OCI-LY7 (cell line): Measurements from ENCODE around the gene ZNF778. TPM values are rescaled to one million over a fixed set of nuclear protein-coding genes. Genes with fewer than 3 reads are reported as not detected.

Experiments
- BruUV-seq: library from RNA; stranded (reverse); fragments of 400-500 nt; replicated peaks from 2 replicates; lab custom pipeline; 2021; lab: Mats Ljungman, UMichigan
- CTCF ChIA-PET: fragments of 300-600 bp; sonication (Branson Sonifier 250); formaldehyde crosslinking; loops from one replicate; lab custom pipeline; 2022; ENCODE audit warnings: antibody characterized with exemption; ENCODE audit not compliant: unreplicated experiment; lab: Charles Lee
- POLR2A ChIA-PET: fragments of 300-600 bp; sonication (Branson Sonifier 250); formaldehyde crosslinking; loops from one replicate; lab custom pipeline; 2022; ENCODE audit warnings: antibody characterized with exemption; lab: Charles Lee
- DNase-seq: peaks from one replicate; pipeline ENCODE4 v3.0.0-alpha.2; 2015; ENCODE audit warnings: low spot score
- H2AFZ ChIP-seq: fragments of 200-600 bp; sonication (generic), shearing (Covaris generic); 2 replicates; pipeline ENCODE4 v1.6.1; 2014; ENCODE audit warnings: mild to moderate bottlenecking, antibody characterized with exemption, low read length, moderate library complexity
- H3K27ac ChIP-seq: fragments of 200-600 bp; sonication (generic); 2 replicates; pipeline ENCODE4 v1.5.1; 2014; ENCODE audit warnings: mixed run types, low read depth, mild to moderate bottlenecking, moderate library complexity, low read length, inconsistent platforms; ENCODE audit not compliant: poor library complexity, severe bottlenecking
- H3K36me3 ChIP-seq: fragments of 200-600 bp; sonication (generic); 2 replicates; pipeline ENCODE4 v1.6.1; 2014; ENCODE audit warnings: mild to moderate bottlenecking, antibody characterized with exemption, low read length, moderate library complexity, mixed read lengths; ENCODE audit not compliant: insufficient read depth
- H3K4me1 ChIP-seq: fragments of 200-600 bp; sonication (generic); 2 replicates; pipeline ENCODE4 v1.5.1; 2014; ENCODE audit warnings: mild to moderate bottlenecking, low read length; ENCODE audit not compliant: insufficient read depth, poor library complexity, severe bottlenecking
- H3K4me2 ChIP-seq: fragments of 200-600 bp; sonication (generic); 2 replicates; pipeline ENCODE4 v1.6.1; 2014; ENCODE audit warnings: mild to moderate bottlenecking, low read length
- H3K4me3 ChIP-seq: fragments of 200-600 bp; sonication (generic); 2 replicates; pipeline ENCODE4 v1.5.1; 2014; ENCODE audit warnings: mild to moderate bottlenecking, low read depth, low read length; ENCODE audit not compliant: poor library complexity, severe bottlenecking
- H3K79me2 ChIP-seq: fragments of 200-600 bp; sonication (generic); 2 replicates; pipeline ENCODE4 v1.6.1; 2016; ENCODE audit warnings: low read depth, mild to moderate bottlenecking, low read length, moderate library complexity, mixed read lengths; ENCODE audit not compliant: insufficient read depth
- H3K9me2 ChIP-seq: fragments of 200-600 bp; sonication (generic); 2 replicates; pipeline ENCODE4 v1.6.1; 2016; ENCODE audit warnings: mild to moderate bottlenecking, low read length, mixed read lengths; ENCODE audit not compliant: insufficient read depth
- H3K9me3 ChIP-seq: fragments of 200-600 bp; sonication (generic); 2 replicates; pipeline ENCODE4 v1.6.1; 2014; ENCODE audit warnings: mild to moderate bottlenecking, mixed run types, low read length, mixed read lengths
- H4K20me1 ChIP-seq: fragments of 200-600 bp; sonication (generic); 2 replicates; pipeline ENCODE4 v1.6.1; 2014; ENCODE audit warnings: mild to moderate bottlenecking, antibody characterized with exemption, low read length, moderate library complexity, mixed read lengths; ENCODE audit not compliant: insufficient read depth
- EZH2phosphoT487 ChIP-seq: fragments of 200-600 bp; sonication (generic); IDR thresholded peaks from 2 replicates; pipeline ENCODE4 v1.6.1; 2018; ENCODE audit warnings: low read depth, borderline replicate concordance, mild to moderate bottlenecking, mixed run types, antibody characterized with exemption, low read length, moderate library complexity, mixed read lengths
- intact Hi-C: fragments of 100-400 bp; cut with micrococcal nuclease; formaldehyde crosslinking; loops from one replicate; pipeline ENCODE4 v1.10.0; 2022; ENCODE audit not compliant: unreplicated experiment
- total RNA-seq, 2 experiments: library from RNA; depleted of rRNA in 1 of 2; stranded (reverse); fragments of >200 nt in 1 of 2; shearing (Covaris generic) in 1 of 2; gene quantifications; 2 replicates each; pipeline ENCODE4 v1.2.3, GENCODE V29; 2014 to 2022
- TF ChIP-seq, protein P1 (sequence below): fragments of 200-600 bp; sonication (generic); conservative IDR thresholded peaks from 2 replicates; pipeline ENCODE4 v1.5.1; 2014; ENCODE audit warnings: mild to moderate bottlenecking, antibody characterized with exemption, low read length, moderate library complexity, mixed read lengths

Gene ZNF778
- total RNA-seq, 2 experiments from 2014 or later: 9.4 to 9.9 TPM

DNA sequence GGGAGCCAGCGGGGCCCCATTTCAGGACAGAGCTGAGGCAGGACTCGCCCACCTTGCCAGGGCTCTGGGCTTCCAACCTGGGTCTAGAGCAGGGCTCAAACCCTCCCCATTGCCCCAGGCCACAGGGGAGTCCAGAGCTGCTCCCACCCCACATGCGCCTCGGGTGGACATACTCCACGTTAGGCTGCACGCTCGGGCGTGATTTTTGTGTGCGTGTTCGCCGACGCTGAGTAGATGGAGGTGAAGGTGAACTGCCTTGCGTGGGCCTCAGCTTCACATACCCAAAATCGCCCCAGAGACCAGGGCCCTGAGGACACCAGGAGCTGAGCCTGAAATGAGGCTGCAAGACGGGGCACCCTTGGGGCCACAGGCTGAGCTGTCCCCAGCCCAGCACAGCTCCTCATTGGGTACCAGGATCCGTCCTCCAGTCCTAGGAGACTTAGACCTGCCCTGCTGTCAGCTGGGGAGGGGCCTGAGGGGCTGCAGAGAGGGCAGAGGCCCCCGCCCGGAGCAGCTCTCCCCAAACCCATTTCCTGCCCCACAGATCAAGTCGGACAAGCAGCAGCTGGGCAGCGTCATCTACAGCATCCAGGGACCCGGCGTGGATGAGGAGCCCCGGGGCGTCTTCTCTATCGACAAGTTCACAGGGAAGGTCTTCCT lies 37.7 kb upstream of the ZNF778 start:
- DNase-seq: no peak
- intact Hi-C loops: no loop called here
- ChIA-PET POLR2A (no interaction called here), CTCF (no interaction called here)
- Histone ChIP-seq H3K9me2 (no peaks in the 10 kb centered on the region), H3K4me3 (no peak overlapping the region), H3K4me1 (no peaks in the 10 kb centered on the region), H3K27ac (no peak overlapping the region), H4K20me1 (no peaks in the 10 kb centered on the region), H3K4me2 (no peak overlapping the region), H2AFZ (no peak overlapping the region), H3K79me2 (no peaks in the 10 kb centered on the region), H3K9me3 (no peaks in the 10 kb centered on the region), H3K36me3 (no peaks in the 10 kb centered on the region)
- TF ChIP-seq EZH2phosphoT487: no peak
- TF ChIP-seq, protein P1, sequence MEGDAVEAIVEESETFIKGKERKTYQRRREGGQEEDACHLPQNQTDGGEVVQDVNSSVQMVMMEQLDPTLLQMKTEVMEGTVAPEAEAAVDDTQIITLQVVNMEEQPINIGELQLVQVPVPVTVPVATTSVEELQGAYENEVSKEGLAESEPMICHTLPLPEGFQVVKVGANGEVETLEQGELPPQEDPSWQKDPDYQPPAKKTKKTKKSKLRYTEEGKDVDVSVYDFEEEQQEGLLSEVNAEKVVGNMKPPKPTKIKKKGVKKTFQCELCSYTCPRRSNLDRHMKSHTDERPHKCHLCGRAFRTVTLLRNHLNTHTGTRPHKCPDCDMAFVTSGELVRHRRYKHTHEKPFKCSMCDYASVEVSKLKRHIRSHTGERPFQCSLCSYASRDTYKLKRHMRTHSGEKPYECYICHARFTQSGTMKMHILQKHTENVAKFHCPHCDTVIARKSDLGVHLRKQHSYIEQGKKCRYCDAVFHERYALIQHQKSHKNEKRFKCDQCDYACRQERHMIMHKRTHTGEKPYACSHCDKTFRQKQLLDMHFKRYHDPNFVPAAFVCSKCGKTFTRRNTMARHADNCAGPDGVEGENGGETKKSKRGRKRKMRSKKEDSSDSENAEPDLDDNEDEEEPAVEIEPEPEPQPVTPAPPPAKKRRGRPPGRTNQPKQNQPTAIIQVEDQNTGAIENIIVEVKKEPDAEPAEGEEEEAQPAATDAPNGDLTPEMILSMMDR: no peak
- BruUV-seq: no TSS peak

- POLR2A ChIA-PET: interaction anchor here (0.6 kb wide), 1 partner anchor 9 kb away, joined by 3 read pairs; no protein-coding TSS in a partner anchor
- BruUV-seq: no TSS peak
- H2AFZ ChIP-seq: no peak overlapping the region
- no peaks in the 10 kb centered on the region for H3K9me3 ChIP-seq
- DNase-seq: no peak
- H3K27ac ChIP-seq: no peak overlapping the region
- H3K4me3 ChIP-seq: no peak overlapping the region
- H3K4me2 ChIP-seq: no peak overlapping the region
- H3K9me2 ChIP-seq: no peaks in the 10 kb centered on the region
- no peaks in the 10 kb centered on the region for H3K4me1 ChIP-seq
- H3K36me3 ChIP-seq: no peaks in the 10 kb centered on the region
- TF ChIP-seq EZH2phosphoT487: no peak
- TF ChIP-seq, protein P1: no peak
- intact Hi-C loops: no loop called here
- no peaks in the 10 kb centered on the region for H3K79me2 ChIP-seq
- CTCF ChIA-PET: no interaction called here
- H4K20me1 ChIP-seq: no peaks in the 10 kb centered on the region
Observed at GRCh38 chr16:89183463-89183862, 34.0 kb upstream of the ZNF778 start.

- no peaks in the 10 kb centered on the region for H3K9me3 ChIP-seq
- H3K9me2 ChIP-seq: no peaks in the 10 kb centered on the region
- intact Hi-C loops: no loop called here
- no peaks in the 10 kb centered on the region for H3K4me1 ChIP-seq
- POLR2A ChIA-PET: interaction anchor here (0.6 kb wide), 1 partner anchor 8 kb away, joined by 3 read pairs; no protein-coding TSS in a partner anchor
- no peak overlapping the region for H3K4me2 ChIP-seq
- no peak for TF ChIP-seq EZH2phosphoT487
- TF ChIP-seq, protein P1: no peak
- H3K4me3 ChIP-seq: no peak overlapping the region
- H2AFZ ChIP-seq: no peak overlapping the region
- BruUV-seq: no TSS peak
- no peaks in the 10 kb centered on the region for H4K20me1 ChIP-seq
- no peaks in the 10 kb centered on the region for H3K36me3 ChIP-seq
- H3K27ac ChIP-seq: no peak overlapping the region
- no peak for DNase-seq
- H3K79me2 ChIP-seq: no peaks in the 10 kb centered on the region
- CTCF ChIA-PET: no interaction called here
Observed at GRCh38 chr16:89183975-89184676, 33.4 kb upstream of the ZNF778 start.
